NCI-H2196 treated with DMSO at 0.1 percent for 48 hours (cell line): ENCODE results near the gene FAM219A.
"Not testable (repeated sequence)": the region's sequence is repeated elsewhere in the genome, so short reads cannot be mapped to it uniquely, and the experiment has no call there.

Source experiments
- DNase-seq: peaks from one replicate; lab custom pipeline; 2025; ENCODE audit not compliant: unreplicated experiment; lab: John Stamatoyannopoulos, UW

The FAM219A gene

DNA sequence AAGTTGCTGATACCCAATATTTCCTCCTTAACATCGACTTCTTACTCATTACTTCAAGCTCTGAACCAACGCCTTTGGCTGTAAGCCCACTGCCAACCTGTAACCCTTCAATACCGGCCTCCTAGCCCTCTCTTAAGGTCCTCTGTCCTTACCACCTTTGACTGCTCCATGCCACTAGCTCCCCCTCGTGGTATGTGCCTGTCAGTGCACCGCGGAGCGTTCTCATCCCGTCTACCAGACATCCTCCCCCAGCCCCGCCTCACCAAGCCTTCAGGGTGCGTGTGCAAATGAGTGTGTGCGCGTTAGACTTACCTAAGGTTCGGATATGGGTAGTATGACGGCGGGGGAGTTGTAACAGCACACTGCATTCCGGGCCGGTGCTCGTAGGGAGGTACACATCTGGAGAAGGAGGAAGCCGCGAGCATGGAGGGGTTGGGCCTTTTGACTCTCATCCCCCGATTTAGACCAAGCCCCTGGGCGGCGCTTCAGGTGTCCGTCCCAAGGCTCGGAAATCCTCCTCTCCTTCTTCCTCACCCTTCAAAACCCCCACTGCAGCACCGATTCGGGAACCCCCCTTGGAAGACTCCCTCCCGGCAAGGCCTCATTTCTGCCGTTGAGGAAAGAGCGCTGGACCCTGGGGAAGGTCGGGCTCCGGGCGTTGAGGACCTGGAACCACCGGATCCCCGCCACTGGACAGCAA lies 78.9 kb downstream of the FAM219A start:
- DNase-seq, result peak; percentile 61

- DNase-seq, result no peak
These were observed 79.9 kb downstream of the FAM219A start for GRCh38 chr9:34378376-34379060.

GRCh38 chr9:34377404-34377746 lies 81.0 kb downstream of the FAM219A start:
- no peak for DNase-seq

GRCh38 chr9:34376596-34377403 lies 81.6 kb downstream of the FAM219A start, which contains the start of gene MYORG:
Gene MYORG (minus strand): TSS chr9:34376898. CDS start chr9:34372943, 3,955 bp downstream.
- peak; percentile 98 for DNase-seq

- DNase-seq, result peak; percentile 53
These were observed 82.3 kb downstream of the FAM219A start for GRCh38 chr9:34375901-34376595.

DNA sequence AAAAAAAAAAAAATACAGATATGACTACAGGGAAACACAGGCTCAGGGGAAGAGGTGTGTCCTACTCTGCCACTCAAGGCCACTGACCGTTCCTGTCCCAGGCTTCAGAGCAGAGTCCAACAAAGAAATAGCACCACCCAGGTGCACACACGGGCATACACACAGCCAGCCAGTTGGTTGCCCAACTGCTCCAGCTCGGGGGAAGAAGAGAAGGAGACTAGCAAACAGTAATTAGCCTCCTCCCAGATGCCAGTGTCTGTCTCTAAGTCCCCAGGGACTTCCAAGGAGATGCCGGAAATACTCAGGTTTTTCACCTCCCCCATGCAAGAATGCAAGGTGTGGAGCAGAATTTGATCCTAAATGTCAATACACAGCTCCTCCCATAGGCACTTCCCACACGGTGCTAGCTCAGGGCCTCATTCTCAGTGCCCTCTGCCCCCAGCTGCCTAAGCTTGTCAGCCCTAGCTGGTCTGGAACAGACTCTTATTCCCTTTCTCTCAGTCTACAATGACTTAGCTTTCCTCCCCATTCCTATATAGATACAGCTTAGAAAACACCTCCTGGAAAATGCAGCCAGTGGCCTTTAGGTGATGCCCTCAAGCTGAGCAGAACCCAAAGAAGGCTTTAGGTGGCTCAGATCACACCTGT lies 83.3 kb downstream of the FAM219A start:
- DNase-seq, result peak; percentile 5

DNA sequence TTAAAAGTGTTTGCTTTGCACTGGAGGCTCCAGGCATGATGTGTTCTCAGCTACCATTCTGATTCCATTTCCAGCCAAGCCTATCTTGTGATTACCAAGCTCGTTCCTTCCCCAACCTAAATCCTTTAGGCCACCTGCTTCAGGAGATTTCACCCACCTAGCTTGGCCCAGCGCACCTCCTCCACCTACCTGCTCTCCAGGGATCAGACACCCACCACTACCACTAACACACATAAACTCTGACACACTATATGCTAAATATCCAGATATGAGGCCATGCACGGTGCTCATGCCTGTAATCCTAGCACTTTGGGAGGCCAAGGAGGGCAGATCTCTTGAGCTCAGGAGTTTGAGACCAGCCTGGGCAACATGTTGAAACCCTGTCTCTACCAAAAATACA lies 84.0 kb downstream of the FAM219A start:
- DNase-seq, result no peak

DNA sequence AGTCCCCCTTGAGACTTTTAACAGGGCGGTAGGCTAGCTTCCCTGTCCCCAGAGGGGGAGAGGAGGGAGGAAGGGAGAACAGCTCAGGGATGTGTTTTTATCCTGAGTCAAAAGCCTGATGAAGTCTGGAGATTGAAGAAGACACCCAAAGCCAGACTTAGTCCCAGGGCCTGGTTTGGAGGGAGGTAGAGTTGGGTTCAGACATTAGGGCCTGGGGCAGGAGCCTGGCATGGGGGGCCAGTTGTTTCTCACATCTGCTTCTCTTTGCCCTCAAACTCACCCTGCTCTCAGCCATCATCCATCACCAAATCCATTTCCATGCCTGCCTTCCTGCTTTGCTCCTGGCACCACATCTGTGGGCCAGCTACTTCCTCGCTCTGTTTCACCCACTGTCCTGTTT lies 84.6 kb downstream of the FAM219A start:
- DNase-seq, result no peak

GRCh38 chr9:34372467-34373011 lies 85.8 kb downstream of the FAM219A start:
- no peak for DNase-seq

DNA sequence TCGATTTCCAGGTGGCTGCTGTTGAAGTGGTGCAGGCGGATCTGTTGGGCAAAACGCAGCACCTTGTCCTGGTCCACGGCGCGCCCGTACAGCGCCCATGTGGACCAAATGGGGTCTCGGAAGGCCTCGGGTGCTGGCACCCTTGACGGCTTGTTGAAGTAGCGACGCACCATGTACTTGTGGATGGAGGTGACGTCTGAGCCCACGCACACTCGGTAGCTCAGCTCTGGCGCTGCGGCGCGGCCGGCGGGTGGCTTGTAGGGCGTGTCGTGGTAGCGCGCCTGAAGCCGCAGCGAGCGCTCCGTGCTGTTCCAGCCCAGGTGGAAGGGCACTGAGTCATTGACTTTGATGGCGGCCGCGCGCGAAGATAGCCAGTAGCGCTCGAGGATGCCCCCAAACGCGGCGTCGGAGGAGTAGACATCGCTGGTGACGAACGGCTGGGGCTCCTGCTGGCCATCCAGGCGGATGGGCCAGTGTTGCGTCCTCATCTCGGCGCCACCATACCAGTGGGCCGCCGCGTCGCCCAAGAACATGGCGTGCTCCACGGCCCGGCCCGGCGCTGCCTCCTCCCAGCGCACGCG lies 86.4 kb downstream of the FAM219A start:
- DNase-seq, result no peak

- no peak for DNase-seq
These were observed 87.1 kb downstream of the FAM219A start for GRCh38 chr9:34370970-34371880.

- DNase-seq, result no peak
These were observed 87.9 kb downstream of the FAM219A start for GRCh38 chr9:34370335-34370969.

DNA sequence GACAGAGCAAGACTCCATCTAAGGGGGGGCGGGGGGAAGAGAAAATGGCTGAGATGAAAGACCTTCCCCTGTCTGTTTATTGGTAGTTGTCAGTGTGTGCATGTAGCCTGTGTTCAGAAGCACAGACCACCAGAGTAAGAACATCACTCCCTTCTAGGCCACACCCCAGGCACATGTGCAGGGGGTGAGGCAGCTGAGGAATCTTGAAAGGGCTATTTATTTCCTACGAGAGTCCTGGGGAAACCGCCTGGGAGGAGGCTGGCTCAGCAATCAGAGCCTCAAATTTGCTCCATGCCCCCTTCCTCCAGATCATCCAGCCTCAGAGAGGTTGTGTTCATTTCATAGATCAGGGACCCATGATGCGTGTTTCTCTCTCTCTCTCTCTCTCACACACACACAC lies 88.7 kb downstream of the FAM219A start:
- no peak for DNase-seq

GRCh38 chr9:34368796-34369195 lies 89.6 kb downstream of the FAM219A start:
- DNase-seq, result not testable (repeated sequence)

GRCh38 chr9:34367751-34368410 lies 90.5 kb downstream of the FAM219A start:
- DNase-seq, result not testable (repeated sequence)

DNA sequence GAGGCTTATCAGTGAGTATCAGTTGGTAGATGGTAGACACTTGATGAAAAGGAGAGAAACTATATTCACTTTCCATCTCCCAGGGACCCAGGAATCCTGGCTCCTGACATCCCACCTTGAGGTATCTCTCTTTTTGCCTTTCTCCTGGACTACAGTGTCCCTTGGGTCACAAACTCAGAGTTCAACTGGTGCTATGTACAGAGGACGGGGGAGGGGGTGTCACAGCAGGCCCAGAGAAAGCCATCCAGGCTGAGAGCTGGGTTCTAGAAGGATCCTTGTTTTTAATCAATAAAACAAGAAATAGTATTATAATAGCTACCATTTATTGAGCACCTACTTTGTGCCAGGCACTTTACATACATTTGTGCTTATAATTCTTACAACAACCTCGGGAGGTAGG lies 92.0 kb downstream of the FAM219A start:
- no peak for DNase-seq

DNA sequence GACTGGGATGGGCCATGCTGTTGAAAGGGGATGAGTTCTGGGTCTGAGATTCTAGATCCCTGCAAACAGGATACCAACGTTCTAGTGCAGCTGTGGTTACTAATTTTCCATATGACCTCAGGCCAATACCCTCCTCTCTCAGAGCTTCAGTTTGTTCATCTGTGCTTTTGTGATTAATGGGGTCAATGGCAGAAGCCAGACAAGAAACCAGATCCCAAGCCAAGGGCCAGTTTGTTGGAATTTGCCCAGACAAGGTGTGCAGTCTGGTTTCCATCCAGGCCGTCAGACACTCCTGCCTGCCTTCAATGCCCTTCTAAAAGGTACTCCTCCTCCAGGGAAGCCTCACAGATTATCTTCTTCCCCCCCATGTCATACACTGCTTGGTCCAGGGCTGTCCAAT lies 93.1 kb downstream of the FAM219A start:
- no peak for DNase-seq
